T-helper 2 cell treated with Interferon-gamma antibody and Interleukin-4, amounts not matched to agents 5 μg/mL and 100 μg/mL, for 36 hours (primary cell): Measurements from ENCODE around the gene GPR22.

Source experiments
- DNase-seq: peaks from one replicate; pipeline ENCODE4 v3.0.0; 2021; ENCODE audit warnings: low spot score
- H3K27ac Mint-ChIP-seq: one replicate; pipeline ENCODE4 v1.8.0; 2021; ENCODE audit warnings: mild to moderate bottlenecking, mixed read lengths
- H3K27me3 Mint-ChIP-seq: one replicate; pipeline ENCODE4 v1.8.0; 2021; ENCODE audit warnings: low read depth, mixed read lengths
- H3K36me3 Mint-ChIP-seq: one replicate; pipeline ENCODE4 v1.8.0; 2021; ENCODE audit warnings: low read depth, mixed read lengths
- H3K4me1 Mint-ChIP-seq: one replicate; pipeline ENCODE4 v1.8.0; 2021; ENCODE audit warnings: low read depth, mixed read lengths
- H3K4me3 Mint-ChIP-seq: one replicate; pipeline ENCODE4 v1.8.0; 2022; ENCODE audit warnings: mild to moderate bottlenecking, moderate library complexity, mixed read lengths
- H3K9me3 Mint-ChIP-seq: one replicate; pipeline ENCODE4 v1.8.0; 2021; ENCODE audit warnings: mixed read lengths

Gene GPR22

GRCh38 chr7:107495516-107495915 lies 25.7 kb downstream of the GPR22 start:
- Mint-ChIP-seq H3K36me3 (peaks cover 7% of the 10 kb centered on the region), H3K9me3 (no peaks in the 10 kb centered on the region), H3K4me1 (peaks cover 7% of the 10 kb centered on the region), H3K27ac (no peak overlapping the region), H3K4me3 (no peak overlapping the region), H3K27me3 (no peaks in the 10 kb centered on the region)
- no peak for DNase-seq

- no peak overlapping the region for H3K4me3 Mint-ChIP-seq
- no peaks in the 10 kb centered on the region for H3K9me3 Mint-ChIP-seq
- DNase-seq = no peak
- no peak overlapping the region for H3K27ac Mint-ChIP-seq
- H3K36me3 Mint-ChIP-seq = peaks cover 7% of the 10 kb centered on the region
- H3K27me3 Mint-ChIP-seq = no peaks in the 10 kb centered on the region
- H3K4me1 Mint-ChIP-seq = peaks cover 7% of the 10 kb centered on the region
Observed at GRCh38 chr7:107499731-107500130, 29.9 kb downstream of the GPR22 start.

DNA sequence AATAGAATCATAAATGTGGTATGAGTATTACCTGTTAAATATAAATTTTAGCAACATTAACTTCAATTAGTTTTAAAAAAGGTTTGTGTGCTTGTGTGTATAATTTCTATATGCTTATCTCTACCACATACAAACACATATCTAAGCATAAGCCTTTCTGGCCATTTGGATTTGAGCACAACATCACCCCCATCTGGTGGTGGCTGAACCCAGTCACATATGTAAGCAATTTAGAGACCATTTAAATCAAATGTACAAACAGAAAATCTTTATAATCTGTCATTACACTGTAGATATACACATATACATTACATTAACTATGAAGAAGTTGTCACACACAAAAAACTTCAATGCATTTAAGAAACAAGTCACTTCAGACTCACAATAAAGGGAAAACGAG lies 31.7 kb downstream of the GPR22 start:
- no peak overlapping the region for H3K4me3 Mint-ChIP-seq
- peaks cover 11% of the 10 kb centered on the region for H3K4me1 Mint-ChIP-seq
- no peaks in the 10 kb centered on the region for H3K27me3 Mint-ChIP-seq
- no peaks in the 10 kb centered on the region for H3K9me3 Mint-ChIP-seq
- H3K27ac Mint-ChIP-seq = no peak overlapping the region
- peaks cover 3% of the 10 kb centered on the region for H3K36me3 Mint-ChIP-seq
- no peak for DNase-seq

GRCh38 chr7:107502154-107502553 lies 32.3 kb downstream of the GPR22 start:
- no peak overlapping the region for H3K27ac Mint-ChIP-seq
- peaks cover 9% of the 10 kb centered on the region for H3K4me1 Mint-ChIP-seq
- no peaks in the 10 kb centered on the region for H3K27me3 Mint-ChIP-seq
- H3K9me3 Mint-ChIP-seq = no peaks in the 10 kb centered on the region
- H3K36me3 Mint-ChIP-seq = peaks cover 2% of the 10 kb centered on the region
- H3K4me3 Mint-ChIP-seq = no peak overlapping the region
- no peak for DNase-seq

GRCh38 chr7:107502797-107503196 lies 32.9 kb downstream of the GPR22 start:
- DNase-seq = no peak
- Mint-ChIP-seq H3K27ac (no peak overlapping the region), H3K36me3 (no peaks in the 10 kb centered on the region), H3K27me3 (no peaks in the 10 kb centered on the region), H3K4me3 (no peak overlapping the region), H3K9me3 (no peaks in the 10 kb centered on the region), H3K4me1 (peaks cover 8% of the 10 kb centered on the region)

DNA sequence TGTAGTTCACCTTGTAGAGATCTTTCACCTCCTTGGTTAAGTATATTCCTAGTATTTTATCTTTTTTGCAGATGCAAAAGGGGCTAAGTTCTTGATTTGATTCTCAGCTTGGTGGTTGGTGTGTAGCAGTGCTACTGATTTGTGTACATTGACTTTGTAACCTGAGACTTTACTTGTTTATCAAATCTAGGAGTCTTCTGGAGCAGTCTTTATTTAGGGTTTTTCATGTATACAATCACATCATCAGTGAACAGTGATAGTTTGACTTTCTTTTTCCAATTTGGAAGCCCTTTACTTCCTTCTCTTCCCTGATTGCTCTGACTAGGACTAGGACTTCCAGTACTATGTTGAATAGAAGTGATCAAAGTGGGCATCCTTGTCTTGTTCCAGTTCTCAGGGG lies 33.8 kb downstream of the GPR22 start:
- H3K4me3 Mint-ChIP-seq = no peak overlapping the region
- H3K27me3 Mint-ChIP-seq = no peaks in the 10 kb centered on the region
- no peak overlapping the region for H3K27ac Mint-ChIP-seq
- H3K36me3 Mint-ChIP-seq = peaks cover under 1% of the 10 kb centered on the region
- DNase-seq = no peak
- H3K4me1 Mint-ChIP-seq = peaks cover 8% of the 10 kb centered on the region
- H3K9me3 Mint-ChIP-seq = peaks cover 2% of the 10 kb centered on the region

- H3K4me1 Mint-ChIP-seq = peaks cover 8% of the 10 kb centered on the region
- H3K36me3 Mint-ChIP-seq = peaks cover 8% of the 10 kb centered on the region
- no peaks in the 10 kb centered on the region for H3K27me3 Mint-ChIP-seq
- H3K9me3 Mint-ChIP-seq = peaks cover 7% of the 10 kb centered on the region
- no peak for DNase-seq
- H3K27ac Mint-ChIP-seq = no peak overlapping the region
- no peak overlapping the region for H3K4me3 Mint-ChIP-seq
Observed at GRCh38 chr7:107505362-107505761, 35.5 kb downstream of the GPR22 start.

DNA sequence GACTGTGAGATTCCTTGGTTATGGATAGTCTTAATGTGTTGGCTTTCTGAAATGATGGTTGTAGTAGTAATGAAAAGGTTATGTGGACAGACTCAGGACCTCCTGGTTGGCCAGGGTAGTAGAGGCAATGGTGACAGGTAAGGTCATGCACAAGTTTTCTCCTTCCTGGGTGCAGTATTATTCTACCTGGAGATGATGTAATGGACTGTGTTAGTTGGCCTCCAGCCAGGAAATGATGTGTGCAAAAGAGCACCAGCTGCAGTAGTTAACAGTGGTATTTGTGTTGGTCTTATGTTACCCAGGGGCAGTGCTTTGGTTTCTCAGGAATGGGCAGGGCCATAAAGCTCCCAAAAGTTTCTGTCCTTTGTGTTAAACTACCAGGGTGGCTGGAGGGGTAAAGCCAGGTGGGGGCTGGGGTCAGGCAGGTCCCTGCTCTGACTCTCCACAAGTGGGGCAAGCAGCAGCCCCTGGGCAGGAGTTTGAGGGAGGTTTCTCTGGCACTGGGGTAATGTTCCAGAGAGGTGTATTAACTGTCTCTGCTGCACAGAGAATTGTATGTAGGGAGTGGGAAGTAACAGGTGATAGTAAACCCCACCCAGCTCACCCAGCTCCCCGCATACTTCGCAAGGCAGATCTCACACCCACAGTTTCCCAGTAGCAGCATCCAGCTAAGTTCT lies 36.3 kb downstream of the GPR22 start:
- H3K27ac Mint-ChIP-seq = no peak overlapping the region
- no peaks in the 10 kb centered on the region for H3K27me3 Mint-ChIP-seq
- no peak for DNase-seq
- peaks cover 11% of the 10 kb centered on the region for H3K9me3 Mint-ChIP-seq
- H3K4me1 Mint-ChIP-seq = peaks cover 8% of the 10 kb centered on the region
- H3K36me3 Mint-ChIP-seq = peaks cover 13% of the 10 kb centered on the region
- no peak overlapping the region for H3K4me3 Mint-ChIP-seq

DNA sequence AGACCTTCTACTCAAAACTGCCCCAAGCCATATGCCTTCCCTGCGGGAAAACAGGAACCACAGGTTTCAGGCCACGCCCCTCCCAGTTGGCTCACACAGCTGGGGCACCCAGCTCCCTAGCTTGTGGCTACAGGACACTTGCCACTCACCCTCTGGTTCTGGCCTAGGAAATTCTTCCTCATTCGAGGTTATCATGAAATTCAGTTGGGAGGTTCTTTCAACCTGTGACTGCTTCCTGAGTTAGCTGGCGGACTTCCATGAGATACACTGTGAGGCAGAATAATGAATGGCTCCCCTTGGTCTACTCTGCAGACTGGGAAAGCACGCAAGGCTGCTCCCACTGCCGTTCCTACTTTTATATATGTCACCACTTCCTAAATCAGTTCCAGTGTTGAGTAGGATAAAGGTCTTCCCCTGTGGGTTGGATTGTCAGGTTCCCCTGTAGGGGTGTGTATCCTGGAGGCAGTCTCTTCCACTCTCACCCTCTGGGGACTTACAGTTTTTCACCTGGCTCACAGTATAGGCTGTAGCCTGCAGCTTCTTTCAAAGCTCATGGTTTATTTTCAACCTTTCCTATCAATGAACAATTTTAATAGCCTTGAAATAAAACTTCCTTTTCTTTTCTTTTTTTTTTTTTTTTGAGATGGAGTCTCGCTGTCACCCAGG lies 37.0 kb downstream of the GPR22 start:
- Mint-ChIP-seq H3K27me3 (no peaks in the 10 kb centered on the region), H3K36me3 (peaks cover 14% of the 10 kb centered on the region), H3K4me1 (peaks cover 8% of the 10 kb centered on the region), H3K9me3 (peaks cover 11% of the 10 kb centered on the region), H3K4me3 (no peak overlapping the region), H3K27ac (no peak overlapping the region)
- DNase-seq = no peak
